ENCODE data around the gene GTF2I. TPM values are rescaled to one million over a fixed set of nuclear protein-coding genes. Genes with fewer than 3 reads are reported as not detected.
"Not testable (repeated sequence)": the region's sequence is repeated elsewhere in the genome, so short reads cannot be mapped to it uniquely, and the experiment has no call there.

The GTF2I gene
- total and polyA plus RNA-seq, 2 donors (not counting 1 experiment from before 2014, with no cell fraction given) = 79.3 to 105 TPM

- not testable (repeated sequence) for DNase-seq (ENCODE audit: low read depth in 2 of 2)
Measured at GRCh38 chr7:74798644-74799043, 141.1 kb downstream of the GTF2I start.

More at GRCh38 chr7:74798644-74799043, 141.1 kb downstream of the GTF2I start:
- not testable (repeated sequence) for H3K27me3 ChIP-seq (ENCODE audit: control insufficient read depth, insufficient read depth, low read length); H3K4me2 ChIP-seq (ENCODE audit: extremely low read depth, insufficient read depth, low read length); H4K20me1 ChIP-seq (ENCODE audit: control insufficient read depth, extremely low read depth, insufficient read depth, low read length); H3K9ac ChIP-seq (ENCODE audit: insufficient read depth, low read length); H3K36me3 ChIP-seq (ENCODE audit: control insufficient read depth, insufficient read depth, low read length); H3K9me3 ChIP-seq (ENCODE audit: control insufficient read depth, insufficient read depth, low read depth, low read length); H3K4me3 ChIP-seq (replicated peaks in 1 of 4; ENCODE audit: control extremely low read depth in 1 of 4, insufficient read depth in 1 of 4, low read depth in 3 of 4, low read length in 4 of 4); H2AFZ ChIP-seq (ENCODE audit: low read length); H3K4me1 ChIP-seq (ENCODE audit: control insufficient read depth, extremely low read depth, insufficient read depth, low read length); H3K79me2 ChIP-seq (ENCODE audit: control insufficient read depth, insufficient read depth, low read length); H3K27ac ChIP-seq (ENCODE audit: insufficient read depth, low read length)

Other genes starting within 250 kb of the GTF2I start
- 10.0 and 14.7 TPM in 2 replicates for gene GTF2IRD1, start 203.8 kb upstream of the GTF2I start, total RNA-seq
- gene GTF2IRD1, start 203.8 kb upstream of the GTF2I start, polyA plus RNA-seq = 7.8 and 9.7 TPM in 2 replicates
- gene NCF1, start 116.3 kb downstream of the GTF2I start, total RNA-seq = under 0.01 TPM in 1 of 2 replicates, not detected in the other
- not detected in 2 replicates for gene NCF1, start 116.3 kb downstream of the GTF2I start, polyA plus RNA-seq
- gene GTF2IRD2, start 193.9 kb downstream of the GTF2I start, total RNA-seq = 5.6 and 8.2 TPM in 2 replicates
- 9.7 and 10.7 TPM in 2 replicates for gene GTF2IRD2, start 193.9 kb downstream of the GTF2I start, polyA plus RNA-seq

All from fibroblast of lung (primary cell).